WTC11 (cell line): ENCODE data around the gene PATL2. TPM values are rescaled to one million over a fixed set of nuclear protein-coding genes. Genes with fewer than 3 reads are reported as not detected.

Experiments used
- ATAC-seq: fragments of 200-7000 bp; cut with Tn5 transposase; 2 replicates; pipeline ENCODE4 v1.10.0; 2021; ENCODE audit warnings: mild to moderate bottlenecking, moderate library complexity
- CTCF ChIA-PET: fragments of 300-600 bp; sonication (Branson Sonifier 250); formaldehyde crosslinking; loops from one replicate; lab custom pipeline; 2021; ENCODE audit warnings: antibody characterized with exemption; lab: Charles Lee
- POLR2A ChIA-PET: fragments of 350-600 bp; sonication (Branson Sonifier 250); formaldehyde crosslinking; loops from one replicate; lab custom pipeline; 2021; ENCODE audit warnings: antibody characterized with exemption; lab: Charles Lee
- DNase-seq: peaks from one replicate; pipeline ENCODE4 v3.0.0; 2021; ENCODE audit warnings: low spot score
- H3K27ac Mint-ChIP-seq: 2 replicates; pipeline ENCODE4 v1.8.0; 2021; ENCODE audit warnings: mixed read lengths
- H3K27me3 Mint-ChIP-seq: 2 replicates; pipeline ENCODE4 v1.8.0; 2021; ENCODE audit warnings: low read depth, mild to moderate bottlenecking, moderate library complexity, mixed read lengths
- H3K36me3 Mint-ChIP-seq: 2 replicates; pipeline ENCODE4 v1.8.0; 2021; ENCODE audit warnings: mixed read lengths
- H3K4me1 Mint-ChIP-seq: 2 replicates; pipeline ENCODE4 v1.8.0; 2022; ENCODE audit warnings: mixed read lengths
- H3K4me3 Mint-ChIP-seq: 2 replicates; pipeline ENCODE4 v1.8.0; 2021; ENCODE audit warnings: mild to moderate bottlenecking, moderate library complexity, mixed read lengths
- H3K9me3 Mint-ChIP-seq: 2 replicates; pipeline ENCODE4 v1.8.0; 2021; ENCODE audit warnings: mixed read lengths
- AR ChIP-seq: fragments of 250-450 bp; sonication (Bioruptor Pico); IDR thresholded peaks from 2 replicates; pipeline ENCODE4 v1.9.0; 2021; ENCODE audit warnings: mild to moderate bottlenecking
- ATF2 ChIP-seq: sonication (generic); formaldehyde crosslinking; IDR thresholded peaks from 2 replicates; pipeline ENCODE4 v1.8.1; 2022; ENCODE audit warnings: low read depth, missing genetic modification reagents, borderline replicate concordance
- CDX4 ChIP-seq: fragments of 250-450 bp; sonication (Bioruptor Pico); IDR thresholded peaks from 2 replicates; pipeline ENCODE4 v1.9.0; 2021; ENCODE audit warnings: moderate library complexity, mild to moderate bottlenecking, inconsistent platforms, borderline replicate concordance
- ELF4 ChIP-seq: sonication (generic); formaldehyde crosslinking; IDR thresholded peaks from 2 replicates; pipeline ENCODE4 v1.8.1; 2022; ENCODE audit warnings: low read depth, mild to moderate bottlenecking, moderate library complexity, missing genetic modification reagents
- EMX1 ChIP-seq: fragments of 250-450 bp; sonication (Bioruptor Pico); IDR thresholded peaks from 2 replicates; pipeline ENCODE4 v1.8.0; 2021; ENCODE audit warnings: mild to moderate bottlenecking
- FOXJ3 ChIP-seq: sonication (generic); formaldehyde crosslinking; IDR thresholded peaks from 2 replicates; pipeline ENCODE4 v1.9.0; 2021; ENCODE audit warnings: missing genetic modification reagents, mild to moderate bottlenecking, borderline replicate concordance
- FOXP1 ChIP-seq: sonication (generic); formaldehyde crosslinking; IDR thresholded peaks from 2 replicates; pipeline ENCODE4 v1.8.0; 2022; ENCODE audit warnings: missing genetic modification reagents, mild to moderate bottlenecking, moderate library complexity, borderline replicate concordance
- IRF1 ChIP-seq: sonication (generic); formaldehyde crosslinking; IDR thresholded peaks from 2 replicates; pipeline ENCODE4 v1.8.0; 2023; ENCODE audit warnings: missing genetic modification reagents
- MLX ChIP-seq: sonication (generic); formaldehyde crosslinking; IDR thresholded peaks from 2 replicates; pipeline ENCODE4 v1.8.1; 2023; ENCODE audit warnings: mild to moderate bottlenecking, missing genetic modification reagents, moderate library complexity
- MXD4 ChIP-seq: fragments of 250-450 bp; sonication (Bioruptor Pico); IDR thresholded peaks from 2 replicates; pipeline ENCODE4 v1.8.0; 2021; ENCODE audit warnings: mild to moderate bottlenecking, moderate library complexity, borderline replicate concordance
- NFATC4 ChIP-seq: fragments of 250-450 bp; sonication (Bioruptor Pico); IDR thresholded peaks from 2 replicates; pipeline ENCODE4 v1.9.0; 2021; ENCODE audit warnings: mild to moderate bottlenecking
- OVOL2 ChIP-seq: fragments of 250-450 bp; sonication (Bioruptor Pico); IDR thresholded peaks from 2 replicates; pipeline ENCODE4 v1.9.0; 2021; ENCODE audit warnings: mild to moderate bottlenecking, borderline replicate concordance
- PREB ChIP-seq: sonication (generic); formaldehyde crosslinking; IDR thresholded peaks from 2 replicates; pipeline ENCODE4 v1.8.1; 2022; ENCODE audit warnings: mild to moderate bottlenecking, missing genetic modification reagents, moderate library complexity, borderline replicate concordance
- RELA ChIP-seq: sonication (generic); formaldehyde crosslinking; IDR thresholded peaks from 2 replicates; pipeline ENCODE4 v1.8.1; 2022; ENCODE audit warnings: missing genetic modification reagents, mild to moderate bottlenecking, borderline replicate concordance
- RORB ChIP-seq: fragments of 250-450 bp; sonication (Bioruptor Pico); IDR thresholded peaks from 2 replicates; pipeline ENCODE4 v1.9.0; 2021; ENCODE audit warnings: mild to moderate bottlenecking
- SMAD4 ChIP-seq: sonication (generic); formaldehyde crosslinking; IDR thresholded peaks from 2 replicates; pipeline ENCODE4 v1.8.0; 2022; ENCODE audit warnings: mild to moderate bottlenecking, missing genetic modification reagents
- SOX15 ChIP-seq: fragments of 250-450 bp; sonication (Bioruptor Pico); IDR thresholded peaks from 2 replicates; pipeline ENCODE4 v1.9.0; 2021; ENCODE audit warnings: mild to moderate bottlenecking
- ZNF138 ChIP-seq: sonication (generic); formaldehyde crosslinking; conservative IDR thresholded peaks from 2 replicates; pipeline ENCODE4 v1.8.1; 2022; ENCODE audit warnings: mild to moderate bottlenecking, moderate library complexity, missing genetic modification reagents
- ZNF281 ChIP-seq: sonication (generic); formaldehyde crosslinking; IDR thresholded peaks from 2 replicates; pipeline ENCODE4 v1.8.0; 2023; ENCODE audit warnings: mild to moderate bottlenecking, missing genetic modification reagents
- ZNF416 ChIP-seq: fragments of 250-450 bp; sonication (Bioruptor Pico); IDR thresholded peaks from 2 replicates; pipeline ENCODE4 v1.9.0; 2021; ENCODE audit warnings: mild to moderate bottlenecking, inconsistent platforms
- total RNA-seq: library from RNA; stranded (reverse); gene quantifications from 3 replicates; pipeline ENCODE4 v1.2.3, GENCODE V29; 2021

PATL2 gene
- total RNA-seq, 1 experiment from 2014 or later = 0.59 TPM

GRCh38 chr15:44738340-44738984 lies 27.3 kb upstream of the PATL2 start:
- CTCF ChIA-PET = interaction anchor here (0.7 to 6.1 kb wide), 19 partner anchors 10 to 311 kb away, joined by 3 to 104 read pairs (median 5); partner anchors contain the start of genes B2M, CTDSPL2, PATL2 and SPG11
- ATAC-seq = no peak
- DNase-seq = no peak
- Mint-ChIP-seq H3K4me1 (peaks cover 8% of the 10 kb centered on the region), H3K9me3 (peaks cover 17% of the 10 kb centered on the region), H3K27me3 (peaks cover 14% of the 10 kb centered on the region), H3K36me3 (peaks cover 3% of the 10 kb centered on the region; the same call in 1 of the 2 replicates), H3K27ac (no peak overlapping the region), H3K4me3 (no peak overlapping the region)
- TF ChIP-seq IRF1 (no peak), AR (CRISPR knock-in tag) (no peak), ZNF416 (CRISPR knock-in tag) (no peak), PREB (CRISPR knock-in tag) (no peak), MXD4 (CRISPR knock-in tag) (no peak), RELA (CRISPR knock-in tag) (no peak), ZNF281 (CRISPR knock-in tag) (no peak), ELF4 (CRISPR knock-in tag) (no peak), EMX1 (CRISPR knock-in tag) (no peak), NFATC4 (CRISPR knock-in tag) (no peak), SOX15 (CRISPR knock-in tag) (no peak), ATF2 (CRISPR knock-in tag) (no peak), FOXP1 (CRISPR knock-in tag) (no peak), SMAD4 (CRISPR knock-in tag) (no peak)
- POLR2A ChIA-PET = interaction anchor here (1.0 to 1.1 kb wide), 2 partner anchors 75 to 154 kb away, joined by 5 to 6 read pairs; partner anchors contain the start of gene SPG11

GRCh38 chr15:44736181-44736765 lies 25.1 kb upstream of the PATL2 start, which contains the start of gene TRIM69:
TRIM69 (plus strand) TSS chr15:44736528; CDS start chr15:44736705, 177 bp downstream.
- ChIA-PET POLR2A (interaction anchor here (0.6 to 1.2 kb wide), 2 partner anchors 8 to 72 kb away, joined by 3 to 4 read pairs; no protein-coding TSS in a partner anchor), CTCF (interaction anchor here (0.6 to 6.1 kb wide), 12 partner anchors 14 to 159 kb away, joined by 3 to 104 read pairs (median 4); partner anchors contain the start of genes B2M, PATL2 and SPG11)
- Mint-ChIP-seq H3K36me3 (peaks cover 3% of the 10 kb centered on the region; the same call in 1 of the 2 replicates), H3K9me3 (peaks cover 12% of the 10 kb centered on the region), H3K4me1 (peaks cover 8% of the 10 kb centered on the region), H3K27ac (no peak within 1 kb of the TSS), H3K4me3 (no peak within 1 kb of the TSS), H3K27me3 (peaks cover 11% of the 10 kb centered on the region)
- ATAC-seq (no peak), DNase-seq (no peak)
- TF ChIP-seq ATF2 (CRISPR knock-in tag) = no peak
- TF ChIP-seq CDX4 (CRISPR knock-in tag) = no peak
- TF ChIP-seq OVOL2 (CRISPR knock-in tag) = no peak
- no peak for TF ChIP-seq MLX
- no peak for TF ChIP-seq FOXJ3
- TF ChIP-seq RORB (CRISPR knock-in tag) = no peak
- no peak for TF ChIP-seq RELA (CRISPR knock-in tag)
- TF ChIP-seq ZNF138 (CRISPR knock-in tag) = no peak
- TF ChIP-seq ELF4 (CRISPR knock-in tag) = no peak
